Glutamatergic neuron (in vitro differentiated cells): ENCODE measurements around the gene FGF5. TPM values are rescaled to one million over a fixed set of nuclear protein-coding genes. Genes with fewer than 3 reads are reported as not detected.
"Not testable (repeated sequence)": the region's sequence is repeated elsewhere in the genome, so short reads cannot be mapped to it uniquely, and the experiment has no call there.

Experiments used
- DNase-seq: peaks from one replicate; pipeline ENCODE4 v3.0.0; 2022
- H3K27ac Mint-ChIP-seq: one replicate; pipeline ENCODE4 v1.8.0; 2020; ENCODE audit warnings: mild to moderate bottlenecking, mixed read lengths, inconsistent platforms; ENCODE audit not compliant: unreplicated experiment
- H3K27me3 Mint-ChIP-seq: one replicate; pipeline ENCODE4 v1.8.0; 2020; ENCODE audit warnings: mild to moderate bottlenecking, moderate library complexity, mixed read lengths, inconsistent platforms; ENCODE audit not compliant: unreplicated experiment
- H3K36me3 Mint-ChIP-seq: one replicate; pipeline ENCODE4 v1.8.0; 2020; ENCODE audit warnings: mild to moderate bottlenecking, mixed read lengths, inconsistent platforms; ENCODE audit not compliant: unreplicated experiment
- H3K4me1 Mint-ChIP-seq: one replicate; pipeline ENCODE4 v1.8.0; 2020; ENCODE audit warnings: mild to moderate bottlenecking, low read depth, mixed read lengths, inconsistent platforms; ENCODE audit not compliant: unreplicated experiment
- H3K4me3 Mint-ChIP-seq: one replicate; pipeline ENCODE4 v1.8.0; 2020; ENCODE audit warnings: mild to moderate bottlenecking, mixed read lengths, inconsistent platforms; ENCODE audit not compliant: unreplicated experiment
- H3K9me3 Mint-ChIP-seq: one replicate; pipeline ENCODE4 v1.8.0; 2020; ENCODE audit warnings: mild to moderate bottlenecking, moderate library complexity, mixed read lengths, inconsistent platforms; ENCODE audit not compliant: unreplicated experiment
- CTCF ChIP-seq: fragments of 200-600 bp; sonication (generic); IDR thresholded peaks from one replicate; pipeline ENCODE4 v1.5.0; 2021; ENCODE audit not compliant: partially characterized antibody, unreplicated experiment
- total RNA-seq: library from RNA; stranded (reverse); fragmentation: NEBNext Ultra II Directional; extraction: Animal tissue kit (Norgen Biotek cat#: 25700); gene quantifications from one replicate; pipeline ENCODE4 v1.2.1, GENCODE V29; 2021; ENCODE audit not compliant: unreplicated experiment

FGF5 gene
- total RNA-seq, 1 donor from 2014 or later = not detected

DNA sequence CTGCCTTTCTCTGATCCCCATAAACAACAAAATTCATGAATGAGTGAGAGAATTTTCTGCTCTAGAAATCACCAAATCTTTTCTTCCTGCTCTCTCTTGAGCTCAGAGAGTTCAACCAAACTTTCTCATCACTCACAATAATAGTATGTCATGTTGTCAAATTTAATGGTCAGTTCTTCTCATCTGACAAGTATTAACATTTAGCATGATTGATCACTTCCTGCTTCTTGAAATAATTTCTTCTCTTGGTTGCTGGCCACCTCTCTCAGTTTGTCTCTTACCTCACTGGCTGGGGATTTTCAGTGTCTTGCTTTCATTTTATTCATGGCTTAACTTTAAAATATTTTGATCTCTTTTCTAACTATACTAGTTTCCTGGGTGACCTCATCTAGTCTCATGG, 25.5 kb upstream of the FGF5 start:
- Mint-ChIP-seq H3K27me3 (peaks cover 1% of the 10 kb centered on the region), H3K9me3 (no peaks in the 10 kb centered on the region), H3K36me3 (no peaks in the 10 kb centered on the region), H3K4me1 (no peaks in the 10 kb centered on the region), H3K27ac (no peak overlapping the region), H3K4me3 (no peak overlapping the region)
- no peak for DNase-seq
- no peak for TF ChIP-seq CTCF

DNA sequence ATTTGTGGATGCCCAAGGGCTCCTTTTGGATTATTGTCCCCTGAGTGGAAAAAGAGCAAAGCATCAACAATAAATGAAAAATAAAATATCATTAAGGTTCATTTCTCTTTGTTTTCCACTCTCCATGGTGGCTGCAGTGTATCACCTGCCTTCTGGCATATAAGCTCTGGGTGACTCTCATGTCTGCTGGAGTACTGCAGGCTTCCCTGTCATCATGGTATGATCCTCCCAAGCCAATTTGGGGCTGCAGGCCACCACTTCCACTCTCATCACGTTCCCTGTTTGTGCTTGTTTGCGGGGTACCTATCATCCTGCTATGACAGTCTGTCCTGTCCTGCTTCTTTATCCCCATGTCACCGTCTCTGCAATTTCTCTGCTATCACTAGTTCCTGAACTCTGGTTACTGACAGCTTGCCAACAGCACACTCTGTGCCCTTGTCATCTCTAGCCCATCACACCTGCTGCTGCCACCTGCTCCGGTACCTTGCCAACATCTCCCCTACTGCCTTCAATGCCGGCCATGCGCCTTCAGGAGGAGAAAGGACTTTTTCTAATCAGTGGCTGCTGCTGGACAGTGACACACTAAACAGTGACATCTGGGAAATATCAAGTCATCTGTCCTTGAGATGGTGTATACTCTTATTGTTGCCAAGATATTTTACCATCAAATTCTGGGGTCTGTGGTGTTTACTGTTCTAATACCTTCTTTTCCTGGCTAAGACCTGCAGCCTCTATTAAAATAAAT, 23.0 kb upstream of the FGF5 start:
- H3K9me3 Mint-ChIP-seq = no peaks in the 10 kb centered on the region
- no peak overlapping the region for H3K4me3 Mint-ChIP-seq
- no peak overlapping the region for H3K27ac Mint-ChIP-seq
- no peaks in the 10 kb centered on the region for H3K36me3 Mint-ChIP-seq
- no peak for DNase-seq
- H3K4me1 Mint-ChIP-seq = no peaks in the 10 kb centered on the region
- TF ChIP-seq CTCF = no peak
- no peaks in the 10 kb centered on the region for H3K27me3 Mint-ChIP-seq

- H3K4me1 Mint-ChIP-seq, DNase-seq, H3K4me3 Mint-ChIP-seq, H3K27me3 Mint-ChIP-seq, H3K9me3 Mint-ChIP-seq, H3K27ac Mint-ChIP-seq, H3K36me3 Mint-ChIP-seq: not testable (repeated sequence)
Observed at GRCh38 chr4:80247484-80247883, 19.0 kb upstream of the FGF5 start.

DNA sequence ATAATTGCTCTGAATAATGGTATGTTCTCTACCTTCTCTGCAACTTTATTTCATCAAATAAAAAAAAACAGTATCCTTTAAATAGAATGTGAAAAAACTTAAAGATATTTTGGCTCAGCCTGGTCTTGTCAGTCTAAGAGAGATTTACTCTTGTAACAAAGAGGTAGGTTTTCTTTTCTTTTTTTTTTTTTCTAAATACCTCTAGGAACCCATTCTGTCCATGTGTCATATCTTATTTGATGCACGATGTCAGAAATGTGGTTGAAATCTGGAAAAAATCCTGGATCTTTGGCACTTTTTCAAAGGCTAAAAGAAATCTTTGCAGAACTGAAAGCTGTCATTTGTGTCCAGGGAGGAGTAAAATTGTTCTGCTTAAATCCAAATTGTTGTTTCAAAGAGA, 17.3 kb upstream of the FGF5 start:
- DNase-seq = no peak
- H3K9me3 Mint-ChIP-seq = no peaks in the 10 kb centered on the region
- no peaks in the 10 kb centered on the region for H3K4me1 Mint-ChIP-seq
- H3K27me3 Mint-ChIP-seq = no peaks in the 10 kb centered on the region
- H3K27ac Mint-ChIP-seq = no peak overlapping the region
- no peak overlapping the region for H3K4me3 Mint-ChIP-seq
- H3K36me3 Mint-ChIP-seq = no peaks in the 10 kb centered on the region
- TF ChIP-seq CTCF = no peak

DNA sequence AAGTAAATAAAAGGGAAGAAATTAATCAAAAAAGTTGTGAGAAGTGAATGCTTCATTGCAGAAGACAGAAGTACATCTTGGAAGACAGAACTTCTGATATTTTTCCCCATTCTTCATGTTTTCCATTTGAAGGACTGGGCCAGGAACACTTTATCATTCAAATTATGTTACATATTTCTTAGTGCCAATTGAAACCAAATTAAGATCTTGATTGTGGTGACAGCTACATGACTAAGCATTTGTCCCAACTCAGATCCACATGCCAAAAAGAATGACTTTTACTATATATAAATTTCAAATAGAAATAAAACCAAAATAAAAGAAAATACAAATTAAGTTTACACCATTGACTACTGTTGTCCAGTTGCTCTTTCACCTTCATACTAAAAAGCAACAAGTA, 14.0 kb upstream of the FGF5 start:
- DNase-seq = no peak
- H3K36me3 Mint-ChIP-seq = no peaks in the 10 kb centered on the region
- no peaks in the 10 kb centered on the region for H3K9me3 Mint-ChIP-seq
- H3K4me1 Mint-ChIP-seq = no peaks in the 10 kb centered on the region
- no peak overlapping the region for H3K4me3 Mint-ChIP-seq
- no peak overlapping the region for H3K27ac Mint-ChIP-seq
- TF ChIP-seq CTCF = no peak
- H3K27me3 Mint-ChIP-seq = no peaks in the 10 kb centered on the region
